Measurements from ENCODE around the gene WNT3A.

GRCh38 chr1:228084325-228084724 lies 77.5 kb downstream of the WNT3A start:
- TF ChIP-seq POLR2AphosphoS5 (IDR thresholded peaks at IDR 0.05; ENCODE audit: borderline replicate concordance, low read depth, low read length) (no peak), EZH2 (IDR thresholded peaks at IDR 0.05) (no peak)
